HEK293 (cell line): ENCODE data around the gene NEURL2.

Experiments
- FEZF1 ChIP-seq: fragments of 450-650 bp; formaldehyde crosslinking; IDR thresholded peaks from 2 replicates; pipeline ENCODE4 v1.5.1; 2016; ENCODE audit warnings: missing biosample characterization, missing genetic modification characterization
- ZFP37 ChIP-seq: fragments of 450-650 bp; formaldehyde crosslinking; IDR thresholded peaks from 2 replicates; pipeline ENCODE4 v1.5.1; 2016; ENCODE audit warnings: missing biosample characterization, missing genetic modification characterization
- ZNF292 ChIP-seq: fragments of 450-650 bp; formaldehyde crosslinking; IDR thresholded peaks from 2 replicates; pipeline ENCODE4 v1.5.1; 2016; ENCODE audit warnings: low read depth, missing biosample characterization, missing genetic modification characterization, borderline replicate concordance
- ZNF341 ChIP-seq: fragments of 450-650 bp; formaldehyde crosslinking; IDR thresholded peaks from 2 replicates; pipeline ENCODE4; 2016; ENCODE audit warnings: low read depth, missing biosample characterization, missing genetic modification characterization
- ZNF707 ChIP-seq: fragments of 450-650 bp; formaldehyde crosslinking; IDR thresholded peaks from 2 replicates; pipeline ENCODE4 v1.5.1; 2016; ENCODE audit warnings: missing biosample characterization, missing genetic modification characterization
- TF ChIP-seq, protein P1 (sequence below): fragments of 450-650 bp; formaldehyde crosslinking; IDR thresholded peaks from 2 replicates; pipeline ENCODE4 v1.5.1; 2016; ENCODE audit warnings: missing biosample characterization, missing genetic modification characterization
- TF ChIP-seq, protein P2 (sequence below): fragments of 450-650 bp; formaldehyde crosslinking; IDR thresholded peaks from 2 replicates; pipeline ENCODE4 v1.5.1; 2016; ENCODE audit warnings: missing biosample characterization, missing genetic modification characterization
- TF ChIP-seq, protein P3 (sequence below): fragments of 450-650 bp; formaldehyde crosslinking; IDR thresholded peaks from 2 replicates; pipeline ENCODE4 v1.5.1; 2016; ENCODE audit warnings: missing biosample characterization, missing genetic modification characterization
- TF ChIP-seq, protein P4 (sequence below): fragments of 450-650 bp; formaldehyde crosslinking; IDR thresholded peaks from 2 replicates; pipeline ENCODE4 v1.5.1; 2016; ENCODE audit warnings: missing biosample characterization, missing genetic modification characterization, low read depth
- TF ChIP-seq, protein P5 (sequence below): fragments of 450-650 bp; formaldehyde crosslinking; IDR thresholded peaks from 2 replicates; pipeline ENCODE4 v1.5.1; 2016; ENCODE audit warnings: missing biosample characterization, missing genetic modification characterization

DNA sequence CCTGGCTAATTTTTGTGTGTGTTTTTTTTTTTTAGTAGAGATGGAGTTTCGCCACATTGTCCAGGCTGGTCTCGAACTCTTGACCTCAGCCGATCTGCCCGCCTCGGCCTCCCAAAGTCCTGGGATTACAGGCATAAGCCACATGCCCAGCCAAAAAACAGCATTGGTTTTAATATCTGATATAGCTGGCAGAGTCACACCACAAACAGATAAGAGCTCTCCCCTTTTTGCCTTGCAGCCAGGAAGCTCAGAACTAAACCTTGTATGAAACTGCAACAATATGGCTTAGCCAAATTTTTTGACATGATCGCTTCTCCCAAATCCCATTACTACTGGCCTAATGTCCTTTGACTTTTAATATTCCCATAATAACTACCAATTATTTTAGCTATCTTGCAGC lies 38.7 kb downstream of the NEURL2 start:
- no peak for TF ChIP-seq ZNF341
- TF ChIP-seq ZNF707, result no peak
- TF ChIP-seq FEZF1 (tag by site-specific recombination), result no peak
- TF ChIP-seq, protein P1, sequence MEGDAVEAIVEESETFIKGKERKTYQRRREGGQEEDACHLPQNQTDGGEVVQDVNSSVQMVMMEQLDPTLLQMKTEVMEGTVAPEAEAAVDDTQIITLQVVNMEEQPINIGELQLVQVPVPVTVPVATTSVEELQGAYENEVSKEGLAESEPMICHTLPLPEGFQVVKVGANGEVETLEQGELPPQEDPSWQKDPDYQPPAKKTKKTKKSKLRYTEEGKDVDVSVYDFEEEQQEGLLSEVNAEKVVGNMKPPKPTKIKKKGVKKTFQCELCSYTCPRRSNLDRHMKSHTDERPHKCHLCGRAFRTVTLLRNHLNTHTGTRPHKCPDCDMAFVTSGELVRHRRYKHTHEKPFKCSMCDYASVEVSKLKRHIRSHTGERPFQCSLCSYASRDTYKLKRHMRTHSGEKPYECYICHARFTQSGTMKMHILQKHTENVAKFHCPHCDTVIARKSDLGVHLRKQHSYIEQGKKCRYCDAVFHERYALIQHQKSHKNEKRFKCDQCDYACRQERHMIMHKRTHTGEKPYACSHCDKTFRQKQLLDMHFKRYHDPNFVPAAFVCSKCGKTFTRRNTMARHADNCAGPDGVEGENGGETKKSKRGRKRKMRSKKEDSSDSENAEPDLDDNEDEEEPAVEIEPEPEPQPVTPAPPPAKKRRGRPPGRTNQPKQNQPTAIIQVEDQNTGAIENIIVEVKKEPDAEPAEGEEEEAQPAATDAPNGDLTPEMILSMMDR (tag by site-specific recombination), result no peak
- TF ChIP-seq ZFP37 (tag by site-specific recombination), result no peak
- TF ChIP-seq, protein P2, sequence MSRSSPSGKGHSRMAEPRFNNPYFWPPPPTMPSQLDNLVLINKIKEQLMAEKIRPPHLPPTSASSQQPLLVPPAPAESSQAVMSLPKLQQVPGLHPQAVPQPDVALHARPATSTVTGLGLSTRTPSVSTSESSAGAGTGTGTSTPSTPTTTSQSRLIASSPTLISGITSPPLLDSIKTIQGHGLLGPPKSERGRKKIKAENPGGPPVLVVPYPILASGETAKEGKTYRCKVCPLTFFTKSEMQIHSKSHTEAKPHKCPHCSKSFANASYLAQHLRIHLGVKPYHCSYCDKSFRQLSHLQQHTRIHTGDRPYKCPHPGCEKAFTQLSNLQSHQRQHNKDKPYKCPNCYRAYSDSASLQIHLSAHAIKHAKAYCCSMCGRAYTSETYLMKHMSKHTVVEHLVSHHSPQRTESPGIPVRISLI (tag by site-specific recombination), result no peak
- TF ChIP-seq, protein P3, sequence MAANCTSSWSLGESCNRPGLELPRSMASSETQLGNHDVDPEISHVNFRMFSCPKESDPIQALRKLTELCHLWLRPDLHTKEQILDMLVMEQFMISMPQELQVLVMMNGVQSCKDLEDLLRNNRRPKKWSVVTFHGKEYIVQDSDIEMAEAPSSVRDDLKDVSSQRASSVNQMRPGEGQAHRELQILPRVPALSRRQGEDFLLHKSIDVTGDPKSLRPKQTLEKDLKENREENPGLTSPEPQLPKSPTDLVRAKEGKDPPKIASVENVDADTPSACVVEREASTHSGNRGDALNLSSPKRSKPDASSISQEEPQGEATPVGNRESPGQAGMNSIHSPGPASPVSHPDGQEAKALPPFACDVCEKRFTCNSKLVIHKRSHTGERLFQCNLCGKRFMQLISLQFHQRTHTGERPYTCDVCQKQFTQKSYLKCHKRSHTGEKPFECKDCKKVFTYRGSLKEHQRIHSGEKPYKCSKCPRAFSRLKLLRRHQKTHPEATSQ (tag by site-specific recombination), result no peak
- TF ChIP-seq, protein P4, sequence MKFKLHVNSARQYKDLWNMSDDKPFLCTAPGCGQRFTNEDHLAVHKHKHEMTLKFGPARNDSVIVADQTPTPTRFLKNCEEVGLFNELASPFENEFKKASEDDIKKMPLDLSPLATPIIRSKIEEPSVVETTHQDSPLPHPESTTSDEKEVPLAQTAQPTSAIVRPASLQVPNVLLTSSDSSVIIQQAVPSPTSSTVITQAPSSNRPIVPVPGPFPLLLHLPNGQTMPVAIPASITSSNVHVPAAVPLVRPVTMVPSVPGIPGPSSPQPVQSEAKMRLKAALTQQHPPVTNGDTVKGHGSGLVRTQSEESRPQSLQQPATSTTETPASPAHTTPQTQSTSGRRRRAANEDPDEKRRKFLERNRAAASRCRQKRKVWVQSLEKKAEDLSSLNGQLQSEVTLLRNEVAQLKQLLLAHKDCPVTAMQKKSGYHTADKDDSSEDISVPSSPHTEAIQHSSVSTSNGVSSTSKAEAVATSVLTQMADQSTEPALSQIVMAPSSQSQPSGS (tag by site-specific recombination), result no peak
- TF ChIP-seq, protein P5, sequence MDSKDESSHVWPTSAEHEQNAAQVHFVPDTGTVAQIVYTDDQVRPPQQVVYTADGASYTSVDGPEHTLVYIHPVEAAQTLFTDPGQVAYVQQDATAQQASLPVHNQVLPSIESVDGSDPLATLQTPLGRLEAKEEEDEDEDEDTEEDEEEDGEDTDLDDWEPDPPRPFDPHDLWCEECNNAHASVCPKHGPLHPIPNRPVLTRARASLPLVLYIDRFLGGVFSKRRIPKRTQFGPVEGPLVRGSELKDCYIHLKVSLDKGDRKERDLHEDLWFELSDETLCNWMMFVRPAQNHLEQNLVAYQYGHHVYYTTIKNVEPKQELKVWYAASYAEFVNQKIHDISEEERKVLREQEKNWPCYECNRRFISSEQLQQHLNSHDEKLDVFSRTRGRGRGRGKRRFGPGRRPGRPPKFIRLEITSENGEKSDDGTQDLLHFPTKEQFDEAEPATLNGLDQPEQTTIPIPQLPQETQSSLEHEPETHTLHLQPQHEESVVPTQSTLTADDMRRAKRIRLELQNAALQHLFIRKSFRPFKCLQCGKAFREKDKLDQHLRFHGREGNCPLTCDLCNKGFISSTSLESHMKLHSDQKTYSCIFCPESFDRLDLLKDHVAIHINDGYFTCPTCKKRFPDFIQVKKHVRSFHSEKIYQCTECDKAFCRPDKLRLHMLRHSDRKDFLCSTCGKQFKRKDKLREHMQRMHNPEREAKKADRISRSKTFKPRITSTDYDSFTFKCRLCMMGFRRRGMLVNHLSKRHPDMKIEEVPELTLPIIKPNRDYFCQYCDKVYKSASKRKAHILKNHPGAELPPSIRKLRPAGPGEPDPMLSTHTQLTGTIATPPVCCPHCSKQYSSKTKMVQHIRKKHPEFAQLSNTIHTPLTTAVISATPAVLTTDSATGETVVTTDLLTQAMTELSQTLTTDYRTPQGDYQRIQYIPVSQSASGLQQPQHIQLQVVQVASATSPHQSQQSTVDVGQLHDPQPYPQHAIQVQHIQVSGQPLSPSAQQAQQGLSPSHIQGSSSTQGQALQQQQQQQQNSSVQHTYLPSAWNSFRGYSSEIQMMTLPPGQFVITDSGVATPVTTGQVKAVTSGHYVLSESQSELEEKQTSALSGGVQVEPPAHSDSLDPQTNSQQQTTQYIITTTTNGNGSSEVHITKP (tag by site-specific recombination), result no peak
- no peak for TF ChIP-seq ZNF292 (tag by site-specific recombination)
